Muscle of back (tissue), 13 donors: ENCODE measurements around the gene ZFYVE19. TPM values are rescaled to one million over a fixed set of nuclear protein-coding genes. Genes with fewer than 3 reads are reported as not detected.

Experiments used
- DNase-seq, 3 donors: peaks; one replicate each; pipeline versions ENCODE4 v3.0.0 to v3.0.0-alpha.2; 2013
- long read RNA-seq, 9 donors: transcript quantifications; one replicate each; lab custom pipeline, GENCODE V29; 2026
- polyA plus RNA-seq, 10 donors: library from polyadenylated mRNA; unstranded; fragments of 120-200 nt; gene quantifications; one replicate each; pipeline ENCODE4 v1.2.1, GENCODE V29; 2013; ENCODE audit not compliant: insufficient read length in 10 of 10

Gene ZFYVE19, protein sequence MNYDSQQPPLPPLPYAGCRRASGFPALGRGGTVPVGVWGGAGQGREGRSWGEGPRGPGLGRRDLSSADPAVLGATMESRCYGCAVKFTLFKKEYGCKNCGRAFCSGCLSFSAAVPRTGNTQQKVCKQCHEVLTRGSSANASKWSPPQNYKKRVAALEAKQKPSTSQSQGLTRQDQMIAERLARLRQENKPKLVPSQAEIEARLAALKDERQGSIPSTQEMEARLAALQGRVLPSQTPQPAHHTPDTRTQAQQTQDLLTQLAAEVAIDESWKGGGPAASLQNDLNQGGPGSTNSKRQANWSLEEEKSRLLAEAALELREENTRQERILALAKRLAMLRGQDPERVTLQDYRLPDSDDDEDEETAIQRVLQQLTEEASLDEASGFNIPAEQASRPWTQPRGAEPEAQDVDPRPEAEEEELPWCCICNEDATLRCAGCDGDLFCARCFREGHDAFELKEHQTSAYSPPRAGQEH
- 10 to 100 TPM; 13.6 to 21.1 (median 18.1) TPM for polyA plus RNA-seq
- long read RNA-seq, donor 1, partial matches to known transcripts, result 0 of 2 reads
- long read RNA-seq, donor 1, other reads (novel, unspliced or antisense), result 0 of 2 reads
- long read RNA-seq, donor 2, partial matches to known transcripts, result 0 of 3 reads
- long read RNA-seq, donor 2, other reads (novel, unspliced or antisense), result 0 of 3 reads
- long read RNA-seq, donor 3, result 0 reads
- long read RNA-seq, donor 4, partial matches to known transcripts, result 0 of 1 reads
- long read RNA-seq, donor 4, other reads (novel, unspliced or antisense), result 0 of 1 reads
- long read RNA-seq, donor 5, partial matches to known transcripts, result 0 of 1 reads
- long read RNA-seq, donor 5, other reads (novel, unspliced or antisense), result 0 of 1 reads
- long read RNA-seq, donor 6, partial matches to known transcripts, result 0 of 3 reads
- long read RNA-seq, donor 6, other reads (novel, unspliced or antisense), result 0 of 3 reads
- long read RNA-seq, donor 7, result 0 reads
- long read RNA-seq, donor 8, partial matches to known transcripts, result 0 of 2 reads
- long read RNA-seq, donor 8, other reads (novel, unspliced or antisense), result 0 of 2 reads
- long read RNA-seq, donor 9, partial matches to known transcripts, result 0 of 1 reads
- long read RNA-seq, donor 9, other reads (novel, unspliced or antisense), result 0 of 1 reads

GRCh38 chr15:40807028-40807887 lies at the start of gene ZFYVE19, which contains the start of gene DNAJC17:
ZFYVE19 (plus strand) TSS chr15:40807089; CDS start chr15:40807590, 501 bp downstream.
DNAJC17 (minus strand) TSS chr15:40807473; CDS start chr15:40807446, 27 bp downstream.
- peak; percentile 98 to 100 (median 99) for DNase-seq

- no peak for DNase-seq
Measured at GRCh38 chr15:40759961-40760360, 46.9 kb upstream of the ZFYVE19 start.

GRCh38 chr15:40762919-40763800 lies 43.7 kb upstream of the ZFYVE19 start:
- peak; percentile 55 to 91 (median 73) for DNase-seq

DNA sequence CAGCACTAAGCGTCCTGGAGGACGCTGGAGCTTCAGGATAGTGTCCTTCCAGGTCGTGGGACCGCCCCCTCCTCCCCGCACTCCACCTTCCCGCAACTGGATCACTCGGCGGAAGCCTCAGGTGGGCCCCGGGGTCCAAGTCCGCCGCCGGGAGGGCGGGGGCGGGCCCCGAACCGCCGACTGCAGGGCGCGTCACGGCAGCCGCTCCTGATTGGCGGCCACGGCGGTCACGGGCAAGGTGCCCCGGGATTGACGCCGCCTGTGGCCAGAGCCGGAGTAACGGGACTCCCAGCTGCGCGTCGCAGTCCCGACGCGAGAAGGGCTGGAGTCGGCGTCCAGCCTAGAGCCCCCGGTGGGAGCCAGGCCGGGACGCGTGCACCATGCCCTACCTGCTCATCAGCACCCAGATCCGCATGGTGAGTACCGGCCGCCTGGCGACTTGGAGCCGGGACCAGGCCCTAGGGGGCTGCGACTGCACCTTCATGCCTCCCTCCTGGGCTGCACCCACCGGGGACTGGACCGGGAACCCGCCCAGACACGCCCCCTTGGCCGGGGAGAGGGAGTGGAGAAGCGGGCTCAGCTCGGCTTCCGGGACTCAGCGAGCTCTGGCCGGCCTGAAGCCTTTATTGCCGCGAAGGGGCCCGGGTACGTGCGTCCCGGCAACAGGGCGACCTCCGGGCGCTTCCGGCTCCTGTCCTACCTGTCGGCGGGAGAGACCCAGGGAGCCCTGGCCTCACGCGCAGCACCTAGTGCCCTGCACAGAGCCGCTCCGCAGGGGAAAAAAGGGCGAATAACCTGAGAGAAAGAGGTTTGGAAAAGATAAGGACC lies 42.9 kb upstream of the ZFYVE19 start, which contains the start of gene GCHFR:
GCHFR (plus strand) TSS at position 268 of the 828 bp plus-strand sequence; CDS start at position 381, 113 bp downstream.
- peak in 2 of 3 donors; percentile 69 to 92 for DNase-seq

GRCh38 chr15:40764629-40765103 lies 42.2 kb upstream of the ZFYVE19 start:
- no peak for DNase-seq

DNA sequence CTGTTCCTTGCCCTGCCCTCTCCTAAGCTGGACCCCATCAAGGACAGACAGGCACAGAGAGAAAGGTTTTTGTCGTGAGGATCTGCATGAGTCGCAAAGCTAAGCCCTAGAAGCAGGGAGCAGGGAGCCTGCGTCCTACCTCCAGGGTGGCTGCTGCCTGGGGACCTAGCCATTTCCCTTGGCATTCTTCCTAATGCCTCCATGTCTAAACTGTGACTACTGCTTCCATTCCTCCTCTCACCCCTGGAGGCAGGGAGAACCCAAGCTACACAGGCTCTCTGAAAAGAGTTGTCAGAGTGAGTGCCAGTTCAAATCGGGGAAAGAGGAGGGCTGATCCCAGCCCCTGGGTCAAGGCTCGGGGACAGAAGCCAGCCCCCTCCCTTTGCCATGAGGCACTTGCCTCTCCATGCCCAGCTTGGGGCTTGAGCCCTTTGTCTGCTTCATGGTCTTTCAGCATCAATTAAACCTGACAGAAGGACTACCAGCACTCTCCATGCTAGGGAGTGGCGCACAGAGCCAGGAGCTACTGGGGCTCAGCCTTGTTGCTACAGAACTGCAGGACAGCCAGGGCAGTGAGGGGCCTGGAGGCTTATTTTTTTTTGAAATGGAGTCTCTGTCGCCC lies 40.6 kb upstream of the ZFYVE19 start:
- DNase-seq, result no peak

- no peak for DNase-seq
Measured at GRCh38 chr15:40766906-40767837, 39.7 kb upstream of the ZFYVE19 start.

GRCh38 chr15:40767838-40768500 lies 38.9 kb upstream of the ZFYVE19 start:
- no peak for DNase-seq

DNA sequence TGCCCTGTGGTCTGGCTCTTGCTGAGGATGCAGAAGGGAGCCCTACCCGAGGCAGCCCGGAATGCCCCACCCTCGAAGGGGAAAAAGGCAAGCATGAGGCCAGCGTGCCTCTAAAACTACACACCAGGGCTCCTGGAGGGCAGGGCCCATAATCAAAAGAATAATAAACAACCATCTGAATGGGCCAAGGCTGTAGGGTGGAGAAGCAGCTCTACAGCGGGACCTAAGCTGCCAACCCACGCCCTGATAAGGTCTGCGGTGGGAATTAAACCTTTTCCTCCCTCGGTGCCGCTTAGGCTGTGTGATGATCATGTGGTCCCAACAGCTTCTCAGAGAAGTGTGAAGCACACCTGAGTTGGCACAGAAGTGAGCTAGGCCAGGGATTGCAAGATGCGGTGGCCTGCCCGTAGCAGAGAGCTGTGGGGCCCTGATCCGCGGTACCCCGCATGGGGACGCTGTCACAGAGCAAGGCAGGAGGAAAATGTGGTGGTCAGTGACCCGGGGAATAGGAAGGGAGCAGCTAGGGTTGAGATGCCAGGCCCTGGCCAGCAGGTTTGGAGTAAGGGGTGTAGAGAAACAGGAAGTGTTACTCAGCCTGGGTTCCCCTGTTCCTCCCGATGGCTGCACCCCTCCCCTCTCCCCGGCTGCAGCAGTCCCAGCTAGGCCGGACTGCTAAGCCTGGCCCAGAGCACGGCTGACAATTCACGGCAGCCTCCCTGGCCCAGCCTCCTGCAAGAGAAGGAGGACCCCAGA lies 38.2 kb upstream of the ZFYVE19 start:
- DNase-seq, result no peak

GRCh38 chr15:40769274-40770146 lies 37.4 kb upstream of the ZFYVE19 start, which contains the start of gene C15orf62:
C15orf62 (plus strand) TSS chr15:40769980; CDS start chr15:40770496, 516 bp downstream.
- DNase-seq, result peak in 1 of 3 donors; percentile 45

DNA sequence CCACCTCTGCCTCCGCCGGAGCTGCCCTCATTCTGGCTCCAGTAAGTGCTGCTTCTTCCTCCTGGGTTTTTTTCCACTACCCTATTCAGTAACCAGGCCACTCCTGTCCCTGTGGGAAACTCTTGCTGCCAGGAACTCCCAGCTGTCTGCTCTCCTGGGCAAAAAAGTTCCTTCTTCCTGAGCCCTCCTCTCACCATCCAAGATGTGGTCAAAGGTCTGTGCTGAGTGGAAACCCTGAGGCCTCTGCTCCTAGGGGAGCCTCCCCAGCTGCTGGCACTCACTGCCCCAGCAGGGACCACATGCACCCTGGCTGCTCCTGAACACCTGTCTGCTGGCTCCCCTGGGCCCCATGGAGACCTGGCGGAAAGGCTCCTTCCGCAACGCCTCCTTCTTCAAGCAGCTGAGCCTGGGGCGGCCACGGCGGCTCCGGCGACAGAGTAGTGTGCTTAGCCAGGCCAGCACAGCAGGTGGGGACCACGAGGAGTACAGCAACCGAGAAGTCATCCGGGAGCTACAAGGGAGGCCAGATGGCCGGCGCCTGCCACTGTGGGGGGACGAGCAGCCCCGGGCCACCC lies 36.7 kb upstream of the ZFYVE19 start:
- DNase-seq, result peak in 1 of 3 donors; percentile 51

DNA sequence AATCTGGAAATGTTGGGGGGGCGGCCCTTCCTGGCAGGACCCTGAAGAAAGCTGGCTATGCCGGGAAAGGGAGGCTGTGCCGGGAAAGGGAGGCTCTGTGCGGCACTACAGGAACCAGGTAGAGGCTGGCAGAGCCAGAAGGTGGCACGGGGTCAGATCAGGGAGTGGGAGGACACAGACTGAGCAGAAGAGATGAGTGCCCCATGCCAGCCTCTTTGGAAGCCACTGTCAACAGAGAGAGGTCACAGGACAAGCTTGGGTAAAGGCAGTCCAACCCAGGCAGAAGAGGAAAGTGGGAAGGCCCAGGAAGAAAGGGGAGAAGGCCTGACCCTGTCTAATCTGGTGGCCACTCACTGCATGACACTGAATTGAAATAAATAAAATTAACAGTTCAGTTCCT lies 35.6 kb upstream of the ZFYVE19 start:
- no peak for DNase-seq

GRCh38 chr15:40772014-40772413 lies 34.9 kb upstream of the ZFYVE19 start:
- no peak for DNase-seq

- no peak for DNase-seq
Measured at GRCh38 chr15:40773496-40773895, 33.4 kb upstream of the ZFYVE19 start.
